Lung (tissue), 12 donors: ENCODE measurements around the gene PTPN13. TPM values are rescaled to one million over a fixed set of nuclear protein-coding genes. Genes with fewer than 3 reads are reported as not detected.

Experiments used
- ATAC-seq: fragments of 200-7000 bp; cut with Tn5 transposase; one replicate; pipeline ENCODE4 v1.9.1; 2020; ENCODE audit warnings: moderate number of reproducible peaks; ENCODE audit not compliant: insufficient read depth, low FRiP score
- DNase-seq, 3 donors: peaks; one replicate each; pipeline ENCODE4 v3.0.0-alpha.2; 2013 to 2017
- H3K27ac ChIP-seq, 2 donors: one replicate each; pipeline ENCODE4 v1.5.1; 2013; ENCODE audit warnings: mild to moderate bottlenecking in 2 of 2, moderate library complexity in 2 of 2, control low read depth in 1 of 2, inconsistent platforms in 1 of 2, low read depth in 1 of 2, low read length in 1 of 2
- H3K27me3 ChIP-seq, 3 donors: one replicate each; pipeline ENCODE4 v1.5.1; 2013; ENCODE audit warnings: low read length in 2 of 3; ENCODE audit not compliant: control insufficient read depth in 3 of 3, insufficient read depth in 3 of 3
- H3K36me3 ChIP-seq, 4 donors: one replicate each; pipeline ENCODE4 v1.5.1; 2013; ENCODE audit warnings: low read length in 4 of 4, mild to moderate bottlenecking in 1 of 4, moderate library complexity in 1 of 4; ENCODE audit not compliant: control insufficient read depth in 4 of 4, insufficient read depth in 4 of 4
- H3K4me1 ChIP-seq, 5 donors: one replicate each; pipeline ENCODE4 v1.5.1; 2013; ENCODE audit warnings: low read length in 5 of 5, mild to moderate bottlenecking in 2 of 5, moderate library complexity in 1 of 5; ENCODE audit not compliant: control insufficient read depth in 5 of 5, insufficient read depth in 5 of 5
- H3K4me3 ChIP-seq: one replicate; pipeline ENCODE4 v1.5.1; 2013; ENCODE audit warnings: mild to moderate bottlenecking, control low read depth, moderate library complexity
- H3K9ac ChIP-seq, 2 donors: one replicate each; pipeline ENCODE4 v1.5.1; 2013; ENCODE audit warnings: low read length in 2 of 2, control low read depth in 1 of 2; ENCODE audit not compliant: insufficient read depth in 1 of 2
- H3K9me3 ChIP-seq, 4 donors: one replicate each; pipeline ENCODE4 v1.5.1; 2013; ENCODE audit warnings: low read length in 3 of 4, mild to moderate bottlenecking in 1 of 4, moderate library complexity in 1 of 4; ENCODE audit not compliant: control insufficient read depth in 4 of 4, insufficient read depth in 3 of 4
- CTCF ChIP-seq: IDR thresholded peaks from 2 replicates; pipeline ENCODE4 v1.5.1; 2012; ENCODE audit warnings: mild to moderate bottlenecking; ENCODE audit errors: control extremely low read depth, extremely low read depth
- WGBS, 2 donors: extraction: QIAGEN DNeasy Blood & Tissue Kit; methylation state at CpG; one replicate each; pipeline ENCODE4 v1.1.7; 2013; 5-methylcytosine and 5-hydroxymethylcytosine counted together
- polyA plus RNA-seq, 2 donors: library from polyadenylated mRNA; stranded (reverse); fragments of 200-250 nt; gene quantifications; one replicate each; pipeline ENCODE4 v1.2.1, GENCODE V29; 2013
- total RNA-seq, 2 donors: library from RNA; depleted of rRNA in 1 of 2; stranded (reverse); fragments of >200 nt in 1 of 2; gene quantifications; one replicate each; pipeline ENCODE4 v1.2.1, GENCODE V29; 2014 to 2021
- donor health status: control.
- donor health status: control.
- donor health status: Bipolar disorder and iron deficiency.
- donor health status: healthy.
- donor health status: DM: yes; HTN: yes; CAD: no.

PTPN13 gene
- total and polyA plus RNA-seq, 4 donors, result 8.3 to 95.0 (median 47.9) TPM

GRCh38 chr4:86685401-86685800, 91.3 kb downstream of the PTPN13 start:
- H3K9me3 ChIP-seq, result no peaks in the 10 kb centered on the region
- no peak overlapping the region for H3K9ac ChIP-seq
- no peak overlapping the region for H3K4me3 ChIP-seq
- DNase-seq (peak in 1 of 3 donors; percentile 11), ATAC-seq (no peak)
- WGBS, 2 donors, result 54 to 68% methylated on average over 3 of the region's 3 CpGs
- no peaks in the 10 kb centered on the region for H3K4me1 ChIP-seq
- H3K27ac ChIP-seq, result no peak overlapping the region
- TF ChIP-seq CTCF, result no peak
- H3K27me3 ChIP-seq, result no peaks in the 10 kb centered on the region
- peaks cover 0 to 10% (median under 1%) of the 10 kb centered on the region in 4 donors for H3K36me3 ChIP-seq

GRCh38 chr4:86686741-86687140, 92.6 kb downstream of the PTPN13 start:
- H3K4me1 ChIP-seq, result no peaks in the 10 kb centered on the region
- no peak overlapping the region for H3K27ac ChIP-seq
- peaks cover 0 to 4% (median 0%) of the 10 kb centered on the region in 4 donors for H3K36me3 ChIP-seq
- 74 to 89% methylated on average over 3 of the region's 3 CpGs for WGBS, 2 donors
- no peak for TF ChIP-seq CTCF
- no peaks in the 10 kb centered on the region for H3K27me3 ChIP-seq
- no peak overlapping the region for H3K4me3 ChIP-seq
- no peak overlapping the region for H3K9ac ChIP-seq
- ATAC-seq (no peak), DNase-seq (no peak)
- H3K9me3 ChIP-seq, result no peaks in the 10 kb centered on the region

- Histone ChIP-seq H3K9me3 (no peaks in the 10 kb centered on the region), H3K36me3 (peaks cover 0 to 4% (median 0%) of the 10 kb centered on the region in 4 donors), H3K9ac (no peak overlapping the region), H3K27me3 (no peaks in the 10 kb centered on the region), H3K27ac (no peak overlapping the region), H3K4me3 (no peak overlapping the region), H3K4me1 (no peaks in the 10 kb centered on the region)
- TF ChIP-seq CTCF, result no peak
- no peak for DNase-seq
- WGBS, 2 donors, result 75 to 87% methylated on average over 2 of the region's 2 CpGs
- ATAC-seq, result no peak
Measured at GRCh38 chr4:86688026-86688425, 93.9 kb downstream of the PTPN13 start.

GRCh38 chr4:86704601-86705000, 110.5 kb downstream of the PTPN13 start:
- H3K9ac ChIP-seq, result no peak overlapping the region
- no peak for TF ChIP-seq CTCF
- no peak overlapping the region for H3K4me3 ChIP-seq
- no peaks in the 10 kb centered on the region for H3K27me3 ChIP-seq
- H3K4me1 ChIP-seq, result peaks cover 0 to 4% (median 0%) of the 10 kb centered on the region in 5 donors
- ATAC-seq (no peak), DNase-seq (no peak)
- H3K36me3 ChIP-seq, result peaks cover 0 to 8% (median 4%) of the 10 kb centered on the region in 4 donors
- 92 to 93% methylated on average over 3 of the region's 3 CpGs for WGBS, 2 donors
- no peaks in the 10 kb centered on the region for H3K9me3 ChIP-seq
- H3K27ac ChIP-seq, result no peak overlapping the region
